Left ventricle myocardium inferior (tissue), 1 donor: ENCODE results near the gene H6PD. TPM values are rescaled to one million over a fixed set of nuclear protein-coding genes. Genes with fewer than 3 reads are reported as not detected.

ENCODE experiments used
- DNase-seq: peaks from one replicate; pipeline ENCODE4 v3.0.0-alpha.2; 2020
- H3K27ac ChIP-seq: fragments of 200-600 bp; replicated peaks from 2 replicates; pipeline ENCODE4 v1.8.0; 2021
- H3K27me3 ChIP-seq: fragments of 200-600 bp; 2 replicates; pipeline ENCODE4 v1.8.0; 2021; ENCODE audit warnings: low read depth
- H3K36me3 ChIP-seq: fragments of 200-600 bp; 2 replicates; pipeline ENCODE4 v1.8.0; 2021
- H3K4me1 ChIP-seq: fragments of 200-600 bp; 2 replicates; pipeline ENCODE4 v1.8.0; 2021
- H3K4me3 ChIP-seq: fragments of 200-600 bp; 2 replicates; pipeline ENCODE4 v1.8.0; 2021; ENCODE audit warnings: mild to moderate bottlenecking, moderate library complexity
- H3K9me3 ChIP-seq: fragments of 200-600 bp; replicated peaks from 2 replicates; pipeline ENCODE4 v1.8.0; 2021
- intact Hi-C: fragments of 100-400 bp; cut with micrococcal nuclease; formaldehyde crosslinking; loops from one replicate; pipeline ENCODE4 v1.11.0; 2022
- total RNA-seq: library from RNA; stranded (reverse); fragmentation: NEBNext Ultra II Directional; extraction: Animal tissue kit (Norgen Biotek cat#: 25700); gene quantifications from one replicate; pipeline ENCODE4 v1.2.1, GENCODE V29; 2021
- TF ChIP-seq, protein P1 (sequence below): fragments of 200-600 bp; IDR thresholded peaks from 2 replicates; pipeline ENCODE4 v1.8.0; 2021; ENCODE audit warnings: antibody characterized with exemption, mild to moderate bottlenecking, borderline replicate concordance
- donor health status: DM: no; HTN: yes; CAD: no; lungs with severe emphysema.

Gene H6PD
- total RNA-seq, 1 donor from 2014 or later, result 21.9 TPM

DNA sequence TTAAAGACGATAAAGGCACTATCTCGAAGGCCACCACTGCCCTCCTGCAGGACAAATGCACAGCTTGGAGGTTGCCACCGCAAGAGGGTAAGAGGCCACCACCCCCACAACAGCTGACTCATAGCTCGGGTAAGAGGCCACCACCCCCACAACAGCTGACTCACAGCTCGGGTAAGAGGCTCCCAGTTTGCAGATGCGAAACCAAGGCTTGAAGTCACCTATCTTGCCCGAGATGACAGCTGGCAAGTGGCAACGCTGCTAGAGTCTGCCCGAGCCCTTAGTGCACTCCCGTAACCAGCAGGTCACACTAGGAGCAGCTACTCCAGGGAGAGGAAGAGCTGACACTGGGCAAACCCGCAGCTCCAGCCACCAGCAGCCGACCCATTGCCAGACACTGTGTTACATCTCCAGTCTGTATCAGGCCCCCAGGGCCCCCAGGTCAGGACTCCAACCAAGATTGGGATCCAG, 41.0 kb downstream of the H6PD start:
- TF ChIP-seq, protein P1, sequence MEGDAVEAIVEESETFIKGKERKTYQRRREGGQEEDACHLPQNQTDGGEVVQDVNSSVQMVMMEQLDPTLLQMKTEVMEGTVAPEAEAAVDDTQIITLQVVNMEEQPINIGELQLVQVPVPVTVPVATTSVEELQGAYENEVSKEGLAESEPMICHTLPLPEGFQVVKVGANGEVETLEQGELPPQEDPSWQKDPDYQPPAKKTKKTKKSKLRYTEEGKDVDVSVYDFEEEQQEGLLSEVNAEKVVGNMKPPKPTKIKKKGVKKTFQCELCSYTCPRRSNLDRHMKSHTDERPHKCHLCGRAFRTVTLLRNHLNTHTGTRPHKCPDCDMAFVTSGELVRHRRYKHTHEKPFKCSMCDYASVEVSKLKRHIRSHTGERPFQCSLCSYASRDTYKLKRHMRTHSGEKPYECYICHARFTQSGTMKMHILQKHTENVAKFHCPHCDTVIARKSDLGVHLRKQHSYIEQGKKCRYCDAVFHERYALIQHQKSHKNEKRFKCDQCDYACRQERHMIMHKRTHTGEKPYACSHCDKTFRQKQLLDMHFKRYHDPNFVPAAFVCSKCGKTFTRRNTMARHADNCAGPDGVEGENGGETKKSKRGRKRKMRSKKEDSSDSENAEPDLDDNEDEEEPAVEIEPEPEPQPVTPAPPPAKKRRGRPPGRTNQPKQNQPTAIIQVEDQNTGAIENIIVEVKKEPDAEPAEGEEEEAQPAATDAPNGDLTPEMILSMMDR, result no peak
- peaks cover 2% of the 10 kb centered on the region for H3K27me3 ChIP-seq
- no peak overlapping the region for H3K4me3 ChIP-seq
- H3K4me1 ChIP-seq, result peaks cover 12% of the 10 kb centered on the region
- intact Hi-C loops, result no loop called here
- H3K36me3 ChIP-seq, result no peaks in the 10 kb centered on the region
- H3K9me3 ChIP-seq, result no peaks in the 10 kb centered on the region
- DNase-seq, result no peak
- no peak overlapping the region for H3K27ac ChIP-seq

DNA sequence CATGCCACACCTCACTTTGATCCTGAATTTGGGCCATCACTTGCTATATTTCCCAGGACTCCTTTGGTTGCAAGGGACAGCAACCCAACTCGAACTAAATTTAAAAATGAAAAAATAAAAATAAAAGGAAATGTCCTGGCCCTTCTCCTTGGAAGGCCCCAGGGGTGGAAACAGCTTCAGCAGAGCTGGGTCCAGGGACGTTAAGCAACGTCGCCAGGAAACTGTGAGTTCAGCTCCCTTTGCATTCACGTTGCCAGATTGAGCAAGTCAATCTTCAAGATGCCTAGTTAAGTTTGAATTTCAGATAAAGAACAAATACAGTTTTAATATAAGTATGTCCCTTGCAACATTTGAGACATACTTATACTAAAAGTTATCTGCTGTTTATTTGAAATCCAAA, 43.5 kb downstream of the H6PD start:
- H3K4me1 ChIP-seq, result peaks cover 12% of the 10 kb centered on the region
- peaks cover 18% of the 10 kb centered on the region for H3K27me3 ChIP-seq
- H3K36me3 ChIP-seq, result no peaks in the 10 kb centered on the region
- intact Hi-C loops, result no loop called here
- no peak for DNase-seq
- no peak overlapping the region for H3K27ac ChIP-seq
- H3K4me3 ChIP-seq, result no peak overlapping the region
- H3K9me3 ChIP-seq, result no peaks in the 10 kb centered on the region
- TF ChIP-seq, protein P1, result no peak

DNA sequence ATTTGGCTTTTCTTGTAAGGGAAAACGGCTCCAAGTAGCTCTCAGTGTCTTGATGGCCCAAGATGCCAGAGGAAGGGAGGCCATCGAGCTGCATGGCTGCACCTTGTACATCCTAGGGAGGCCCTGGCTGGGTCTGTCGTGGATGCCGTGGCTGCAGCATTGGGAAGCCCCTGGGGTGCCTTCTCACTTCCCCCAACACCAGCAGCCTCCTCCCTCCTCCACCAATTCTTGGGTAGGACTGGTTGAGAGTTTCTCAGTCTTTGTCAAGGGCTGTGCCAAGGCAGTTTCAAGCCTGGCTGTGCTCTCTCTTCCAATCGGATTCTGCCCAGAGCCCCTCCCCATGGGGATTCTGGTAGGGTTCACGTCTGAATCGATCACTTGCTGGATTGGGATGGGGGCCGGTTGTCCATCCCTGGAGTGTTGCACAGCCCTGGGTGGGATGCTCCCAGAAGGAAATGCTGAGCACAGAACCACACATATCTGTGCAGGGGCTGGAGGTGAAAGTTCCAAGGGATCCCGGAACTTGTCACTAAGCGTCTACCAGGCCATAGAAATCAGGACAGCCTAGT, 44.1 kb downstream of the H6PD start:
- H3K9me3 ChIP-seq, result peaks cover under 1% of the 10 kb centered on the region
- TF ChIP-seq, protein P1, result no peak
- intact Hi-C loops, result no loop called here
- H3K36me3 ChIP-seq, result no peaks in the 10 kb centered on the region
- peaks cover 18% of the 10 kb centered on the region for H3K27me3 ChIP-seq
- H3K4me3 ChIP-seq, result no peak overlapping the region
- H3K27ac ChIP-seq, result no peak overlapping the region
- no peak for DNase-seq
- H3K4me1 ChIP-seq, result peaks cover 12% of the 10 kb centered on the region

DNA sequence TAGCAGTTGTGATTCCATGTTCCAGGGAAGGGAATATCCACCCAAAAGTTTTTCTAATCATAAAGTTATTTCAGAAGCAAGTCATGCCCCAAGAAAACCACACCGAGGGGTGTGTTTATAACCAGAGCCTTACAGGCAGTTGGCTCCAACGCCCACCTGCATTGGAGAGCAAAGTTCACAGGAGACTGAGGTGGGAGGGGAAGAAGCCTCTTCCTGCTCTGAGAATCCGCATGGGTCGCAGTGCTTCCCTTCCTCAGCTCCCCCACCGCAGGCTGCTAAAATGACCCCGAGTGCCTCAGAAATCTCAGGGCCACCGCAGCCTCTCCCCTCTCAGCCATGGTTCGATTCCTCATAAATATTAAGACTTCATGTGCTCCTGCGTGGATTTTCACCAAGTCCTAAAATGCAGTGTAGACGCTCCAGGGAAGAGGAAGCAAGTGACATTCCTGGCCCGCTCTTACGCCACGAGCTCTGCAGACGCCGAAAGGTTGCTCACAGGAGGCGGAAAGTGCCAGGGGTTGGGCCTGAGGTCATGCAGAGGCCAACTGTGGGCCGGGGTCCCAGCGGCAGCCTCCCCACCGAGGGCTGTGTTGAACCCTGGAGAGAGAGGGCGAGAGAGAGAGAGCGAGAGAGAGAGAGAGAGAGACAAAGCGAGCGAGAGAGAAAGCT, 44.7 kb downstream of the H6PD start:
- Histone ChIP-seq H3K4me3 (no peak overlapping the region), H3K4me1 (peaks cover 12% of the 10 kb centered on the region), H3K27me3 (peaks cover 18% of the 10 kb centered on the region), H3K36me3 (no peaks in the 10 kb centered on the region), H3K9me3 (peaks cover 7% of the 10 kb centered on the region), H3K27ac (no peak overlapping the region)
- no peak for DNase-seq
- TF ChIP-seq, protein P1, result no peak
- intact Hi-C loops, result no loop called here

DNA sequence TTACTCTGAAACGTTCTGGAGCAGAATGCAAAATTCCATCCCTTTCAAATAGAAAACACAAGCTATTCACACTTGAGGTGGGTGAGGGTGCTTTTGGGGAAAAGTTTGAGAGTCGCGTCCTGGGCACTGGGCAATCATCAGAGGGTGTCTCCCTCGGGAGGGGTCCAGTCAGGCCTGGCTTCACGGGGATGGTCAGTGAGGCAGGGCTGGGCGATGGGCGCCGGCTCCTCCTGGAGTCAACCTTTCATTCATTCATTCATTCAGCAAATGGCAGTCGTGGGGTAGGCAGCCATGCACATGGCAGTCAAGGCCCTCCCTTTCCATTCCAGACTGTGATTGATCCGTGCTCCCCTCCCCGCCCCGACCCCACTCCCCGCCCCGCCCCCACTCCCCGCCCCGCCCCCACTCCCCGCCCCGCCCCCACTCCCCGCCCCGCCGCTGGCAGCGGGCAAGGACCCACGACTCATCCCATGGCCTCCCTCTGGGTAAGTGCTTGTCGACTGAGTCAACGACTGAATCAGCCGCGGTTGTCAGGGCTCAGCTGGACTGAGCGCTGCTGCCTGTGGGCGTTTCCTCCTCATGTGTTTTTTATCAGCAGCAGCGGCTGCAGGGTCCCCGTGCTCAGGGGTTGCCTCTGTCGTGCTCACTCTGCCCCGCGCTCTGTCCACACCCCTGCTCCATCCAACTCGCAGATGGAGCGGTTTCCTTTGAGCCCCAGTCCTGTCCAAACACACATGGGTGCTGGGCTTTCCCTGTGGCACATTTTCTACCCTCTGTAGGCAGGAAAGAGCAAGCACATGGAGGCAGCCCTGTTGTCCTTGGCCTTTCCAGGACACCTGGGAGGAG, 45.7 kb downstream of the H6PD start:
- TF ChIP-seq, protein P1, result no peak
- H3K27ac ChIP-seq, result no peak overlapping the region
- no peak overlapping the region for H3K4me3 ChIP-seq
- peaks cover 12% of the 10 kb centered on the region for H3K4me1 ChIP-seq
- intact Hi-C loops, result no loop called here
- peaks cover 17% of the 10 kb centered on the region for H3K9me3 ChIP-seq
- DNase-seq, result no peak
- no peaks in the 10 kb centered on the region for H3K36me3 ChIP-seq
- peaks cover 18% of the 10 kb centered on the region for H3K27me3 ChIP-seq
